IMR-90 (cell line): Measurements from ENCODE around the gene TTC21B. TPM values are rescaled to one million over a fixed set of nuclear protein-coding genes. Genes with fewer than 3 reads are reported as not detected.

ENCODE experiments used
- ATAC-seq: fragments of 200-7000 bp; cut with Tn5 transposase; 2 replicates; pipeline ENCODE4 v1.9.1; 2020; ENCODE audit warnings: low read depth, mild to moderate bottlenecking, moderate library complexity
- BruUV-seq: library from RNA; stranded (reverse); fragments of 400-500 nt; replicated peaks from 2 replicates; lab custom pipeline; 2021; lab: Mats Ljungman, UMichigan
- CTCF ChIA-PET: fragments of 300-600 bp; formaldehyde crosslinking; extraction: SDS; loops from one replicate; lab custom pipeline; 2021; ENCODE audit warnings: antibody characterized with exemption; lab: Yijun Ruan, JAX
- POLR2A ChIA-PET: fragments of 300-600 bp; sonication (Branson Sonifier 250); formaldehyde crosslinking; loops from one replicate; lab custom pipeline; 2022; ENCODE audit warnings: antibody characterized with exemption; ENCODE audit not compliant: unreplicated experiment; lab: Charles Lee
- DNase-seq: peaks from one replicate; pipeline ENCODE4 v3.0.0; 2013
- H2AFZ ChIP-seq: replicated peaks from 2 replicates; pipeline ENCODE3; 2013; ENCODE audit warnings: low read length, mild to moderate bottlenecking; ENCODE audit not compliant: poor library complexity
- H2AK5ac ChIP-seq: 2 replicates; pipeline ENCODE4 v1.6.1; 2013; ENCODE audit warnings: low read depth, low read length, inconsistent platforms
- H2AK9ac ChIP-seq: replicated peaks from 2 replicates; pipeline ENCODE3; 2013; ENCODE audit warnings: mild to moderate bottlenecking, low read depth, low read length, moderate library complexity; ENCODE audit not compliant: poor library complexity
- H2BK120ac ChIP-seq: 2 replicates; pipeline ENCODE4 v1.6.1; 2013; ENCODE audit warnings: low read depth, low read length, inconsistent platforms
- H2BK15ac ChIP-seq: 3 replicates; pipeline ENCODE4 v1.6.1; 2013; ENCODE audit warnings: low read depth, low read length, inconsistent platforms
- H2BK20ac ChIP-seq: 2 replicates; pipeline ENCODE4 v1.6.1; 2013; ENCODE audit warnings: low read depth, mild to moderate bottlenecking, inconsistent platforms, low read length, moderate library complexity
- H2BK5ac ChIP-seq: 2 replicates; pipeline ENCODE4 v1.6.1; 2013; ENCODE audit warnings: mild to moderate bottlenecking, low read depth, low read length, inconsistent platforms; ENCODE audit not compliant: poor library complexity, severe bottlenecking
- H3K14ac ChIP-seq: replicated peaks from 2 replicates; pipeline ENCODE4 v1.6.1; 2013; ENCODE audit warnings: low read depth, low read length, inconsistent platforms
- H3K18ac ChIP-seq: 2 replicates; pipeline ENCODE4 v1.6.1; 2013; ENCODE audit warnings: low read depth, low read length, control low read depth
- H3K23ac ChIP-seq: 2 replicates; pipeline ENCODE4 v1.6.1; 2013; ENCODE audit warnings: low read depth, low read length, inconsistent platforms
- H3K27ac ChIP-seq: 2 replicates; pipeline ENCODE4 v1.5.1; 2013; ENCODE audit warnings: mild to moderate bottlenecking, control low read depth, low read length; ENCODE audit not compliant: insufficient read depth
- H3K27me3 ChIP-seq: 2 replicates; pipeline ENCODE4 v1.6.1; 2013; ENCODE audit warnings: low read length; ENCODE audit not compliant: control insufficient read depth, insufficient read depth
- H3K36me3 ChIP-seq: 2 replicates; pipeline ENCODE4 v1.6.1; 2013; ENCODE audit warnings: low read length, mixed read lengths; ENCODE audit not compliant: control insufficient read depth, insufficient read depth
- H3K4ac ChIP-seq: 2 replicates; pipeline ENCODE4 v1.6.1; 2013; ENCODE audit warnings: low read depth, low read length, inconsistent platforms
- H3K4me1 ChIP-seq: 2 replicates; pipeline ENCODE4 v1.6.1; 2013; ENCODE audit warnings: low read length, mixed read lengths; ENCODE audit not compliant: control insufficient read depth, insufficient read depth
- H3K4me2 ChIP-seq: 2 replicates; pipeline ENCODE4 v1.6.1; 2013; ENCODE audit warnings: low read depth, mild to moderate bottlenecking, control low read depth, low read length, moderate library complexity
- H3K4me3 ChIP-seq: 2 replicates; pipeline ENCODE4 v1.5.1; 2013; ENCODE audit warnings: low read depth, mild to moderate bottlenecking, control low read depth, low read length, moderate library complexity; ENCODE audit not compliant: insufficient read depth
- H3K56ac ChIP-seq: 2 replicates; pipeline ENCODE4 v1.6.1; 2013; ENCODE audit warnings: low read length, inconsistent platforms; ENCODE audit not compliant: insufficient read depth; ENCODE audit errors: extremely low read depth
- H3K79me1 ChIP-seq, 2 experiments: 2 replicates each; pipeline ENCODE4 v1.6.1; 2013; ENCODE audit warnings: low read length in 2 of 2, inconsistent platforms in 1 of 2, low read depth in 1 of 2
- H3K9ac ChIP-seq: 2 replicates; pipeline ENCODE4 v1.6.1; 2013; ENCODE audit warnings: low read depth, low read length, control low read depth
- H3K9me1 ChIP-seq: 2 replicates; pipeline ENCODE4 v1.6.1; 2013; ENCODE audit warnings: low read length, inconsistent platforms; ENCODE audit not compliant: insufficient read depth
- H3K9me3 ChIP-seq: 2 replicates; pipeline ENCODE4 v1.6.1; 2013; ENCODE audit warnings: low read length; ENCODE audit not compliant: control insufficient read depth, insufficient read depth
- H4K20me1 ChIP-seq: 2 replicates; pipeline ENCODE4 v1.6.1; 2013; ENCODE audit warnings: low read length, inconsistent platforms; ENCODE audit not compliant: insufficient read depth
- H4K5ac ChIP-seq: 2 replicates; pipeline ENCODE4 v1.6.1; 2013; ENCODE audit warnings: mild to moderate bottlenecking, low read depth, low read length, control low read depth
- H4K8ac ChIP-seq, 2 experiments: 2 replicates each; pipeline ENCODE4 v1.6.1; 2013; ENCODE audit warnings: low read depth in 2 of 2, low read length in 2 of 2, control low read depth in 1 of 2, inconsistent platforms in 1 of 2
- H4K91ac ChIP-seq: 2 replicates; pipeline ENCODE4 v1.6.1; 2013; ENCODE audit warnings: low read depth, low read length, inconsistent platforms; ENCODE audit not compliant: insufficient read depth
- BHLHE40 ChIP-seq: fragments of 150-350 bp; IDR thresholded peaks from 2 replicates; pipeline ENCODE4 v1.6.1; 2016; ENCODE audit warnings: mild to moderate bottlenecking, low read depth, low read length
- CEBPB ChIP-seq: IDR thresholded peaks from 2 replicates; pipeline ENCODE4 v1.6.1; 2012; ENCODE audit warnings: low read depth, low read length, improper control_type of control experiment
- CHD1 ChIP-seq: IDR thresholded peaks from 2 replicates; pipeline ENCODE4 v1.6.1; 2012; ENCODE audit warnings: low read depth, low read length, improper control_type of control experiment
- CTCF ChIP-seq: conservative IDR thresholded peaks from 2 replicates; pipeline ENCODE4 v1.5.1; 2012; ENCODE audit warnings: mild to moderate bottlenecking, low read depth, low read length, improper control_type of control experiment
- ELK1 ChIP-seq: fragments of 150-350 bp; IDR thresholded peaks from 2 replicates; pipeline ENCODE4 v1.6.1; 2016; ENCODE audit warnings: low read depth, mild to moderate bottlenecking, low read length, moderate library complexity, borderline replicate concordance
- MAFK ChIP-seq: IDR thresholded peaks from 2 replicates; pipeline ENCODE4 v1.6.1; 2012; ENCODE audit warnings: low read depth, low read length, improper control_type of control experiment
- MAZ ChIP-seq: IDR thresholded peaks from 2 replicates; pipeline ENCODE4 v1.6.1; 2012; ENCODE audit warnings: low read depth, mild to moderate bottlenecking, low read length, improper control_type of control experiment, moderate library complexity, borderline replicate concordance
- NFE2L2 ChIP-seq: fragments of 150-350 bp; IDR thresholded peaks from 2 replicates; pipeline ENCODE4 v1.6.1; 2016; ENCODE audit warnings: low read depth, mild to moderate bottlenecking, low read length
- POLR2A ChIP-seq: IDR thresholded peaks from 2 replicates; pipeline ENCODE4 v1.6.1; 2012; ENCODE audit warnings: mild to moderate bottlenecking, low read depth, low read length
- RAD21 ChIP-seq: IDR thresholded peaks from 2 replicates; pipeline ENCODE4 v1.6.1; 2012; ENCODE audit warnings: low read length, improper control_type of control experiment
- RCOR1 ChIP-seq: IDR thresholded peaks from 2 replicates; pipeline ENCODE4 v1.6.1; 2012; ENCODE audit warnings: mild to moderate bottlenecking, low read length, improper control_type of control experiment; ENCODE audit not compliant: insufficient replicate concordance
- RFX5 ChIP-seq: IDR thresholded peaks from 2 replicates; pipeline ENCODE4 v1.8.0; 2012; ENCODE audit warnings: low read depth, mild to moderate bottlenecking, low read length, moderate library complexity
- USF2 ChIP-seq: fragments of 150-350 bp; IDR thresholded peaks from 2 replicates; pipeline ENCODE4 v1.6.1; 2017; ENCODE audit warnings: mild to moderate bottlenecking, antibody characterized with exemption, low read length, low read depth
- WGBS, 2 experiments: methylation state at CpG; one replicate each; pipeline versions ENCODE4 v1.1.5 to v1.1.7; 2013; ENCODE audit warnings: missing lambda C conversion rate in 2 of 2; ENCODE audit not compliant: insufficient read length in 1 of 2; ENCODE audit errors: extremely low coverage in 2 of 2; 5-methylcytosine and 5-hydroxymethylcytosine counted together
- dilution Hi-C: fragments of 300-500 bp; cut with HindIII; formaldehyde crosslinking; loops from one replicate; pipeline ENCODE4 v1.14.3; 2018; ENCODE audit warnings: low sequenced_read_pairs; ENCODE audit not compliant: unreplicated experiment
- in situ Hi-C: fragments of 300-500 bp; cut with MboI; formaldehyde crosslinking; loops from 3 replicates; pipeline ENCODE4 v1.14.3; 2019; ENCODE audit warnings: low sequenced_read_pairs, inconsistent platforms, mixed read lengths
- intact Hi-C: fragments of 100-400 bp; cut with micrococcal nuclease; formaldehyde crosslinking; loops from 2 replicates; pipeline ENCODE4 v1.10.0; 2022
- polyA plus RNA-seq, 3 experiments: library from polyadenylated mRNA; depleted of rRNA; stranded (reverse); fragments of >200 nt; gene quantifications; 2 replicates each; pipeline ENCODE4 v1.2.3, GENCODE V29; 2012; ENCODE audit warnings: low replicate concordance in 1 of 3
- total RNA-seq: library from RNA; depleted of rRNA; stranded (reverse); fragments of >200 nt; gene quantifications from 2 replicates; pipeline ENCODE4 v1.2.3, GENCODE V29; 2012

TTC21B gene
- total and polyA plus RNA-seq, 2 of the 4 experiments (the other 2 are of a cell fraction), result 8.0 to 17.2 TPM

GRCh38 chr2:165897726-165898125, 55.9 kb downstream of the TTC21B start:
- intact Hi-C loops, result no loop called here
- 78% methylated on average over 3 of the region's 5 CpGs; no CpG with 5 or more reads in 1 of the 2 experiments for WGBS, 2 experiments
- Histone ChIP-seq H3K14ac (no peak overlapping the region), H3K79me1 (no peaks in the 10 kb centered on the region), H3K23ac (no peak overlapping the region), H3K27ac (no peak overlapping the region), H3K4me1 (peaks cover under 1% of the 10 kb centered on the region; the same call in 1 of the 2 replicates), H3K4me3 (no peak overlapping the region), H3K9me1 (no peaks in the 10 kb centered on the region; the same call in 1 of the 2 replicates), H2AFZ (no peak overlapping the region), H3K27me3 (no peaks in the 10 kb centered on the region), H4K20me1 (no peaks in the 10 kb centered on the region), H2BK20ac (no peak overlapping the region), H2AK9ac (no peak overlapping the region), H2AK5ac (no peak overlapping the region), H4K8ac (no peak overlapping the region), H3K18ac (no peak overlapping the region), H4K5ac (no peak overlapping the region), H4K91ac (no peak overlapping the region), H3K4me2 (no peak overlapping the region), H3K9me3 (no peaks in the 10 kb centered on the region), H2BK5ac (no peak overlapping the region), H3K9ac (no peak overlapping the region), H2BK15ac (no peak overlapping the region), H3K36me3 (peaks cover 14% of the 10 kb centered on the region), H3K4ac (no peak overlapping the region), H3K56ac (no peak overlapping the region), H2BK120ac (no peak overlapping the region)
- POLR2A ChIA-PET, result no interaction called here
- no peak for ATAC-seq
- no TSS peak for BruUV-seq
- CTCF ChIA-PET, result no interaction called here
- dilution Hi-C loops, result no loop called here
- in situ Hi-C loops, result no loop called here
- TF ChIP-seq CEBPB, result no peak
- no peak for TF ChIP-seq POLR2A
- no peak for TF ChIP-seq USF2
- no peak for TF ChIP-seq RAD21
- TF ChIP-seq NFE2L2, result no peak
- no peak for TF ChIP-seq RCOR1
- no peak for TF ChIP-seq ELK1
- no peak for TF ChIP-seq BHLHE40
- TF ChIP-seq CTCF, result no peak
- no peak for TF ChIP-seq MAFK
- no peak for TF ChIP-seq CHD1
- no peak for TF ChIP-seq MAZ
- TF ChIP-seq RFX5, result no peak
- DNase-seq, result no peak
